ENCODE data around the gene FANK1.
"Not testable (repeated sequence)": the region's sequence is repeated elsewhere in the genome, so short reads cannot be mapped to it uniquely, and the experiment has no call there.

FANK1 gene

DNA sequence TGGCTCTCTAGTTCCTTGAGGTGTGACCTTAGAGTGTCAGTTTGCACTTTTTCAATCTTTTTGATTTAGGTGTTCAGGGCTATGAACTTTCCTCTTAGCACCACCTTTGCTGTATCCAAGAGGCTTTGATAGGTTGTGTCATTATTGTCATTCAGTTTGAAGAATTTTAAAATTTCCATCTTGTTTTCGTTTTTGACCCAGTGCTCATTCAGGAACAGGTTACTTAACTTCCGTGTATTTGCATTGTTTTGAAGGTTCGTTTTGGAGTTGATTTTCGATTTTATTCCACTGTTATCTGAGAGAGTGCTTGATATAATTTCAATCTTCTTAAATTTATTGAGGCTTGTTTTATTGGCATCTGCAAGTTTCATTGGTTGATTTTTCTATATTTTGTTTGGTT is 37.3 kb downstream of the FANK1 start:
- no peak for DNase-seq

DNA sequence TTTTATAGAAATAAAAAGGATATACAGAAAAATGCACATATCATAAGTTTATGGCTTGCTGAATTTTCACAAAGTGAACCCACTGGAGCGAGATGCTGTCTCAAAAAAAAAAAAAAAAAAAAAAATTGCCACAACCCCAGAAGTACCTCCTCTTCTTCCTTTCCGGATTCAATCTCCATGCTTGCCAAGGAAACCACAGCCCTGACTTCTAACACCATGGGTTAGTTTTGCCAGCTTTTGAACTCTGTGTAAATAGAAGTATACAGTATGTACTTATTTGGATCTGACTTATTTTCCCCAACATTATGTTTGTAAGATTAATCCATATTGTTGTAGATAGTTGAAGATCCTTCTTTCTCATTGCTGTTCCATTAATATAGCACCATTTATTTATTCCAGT is 40.0 kb downstream of the FANK1 start:
- DNase-seq, result no peak

DNA sequence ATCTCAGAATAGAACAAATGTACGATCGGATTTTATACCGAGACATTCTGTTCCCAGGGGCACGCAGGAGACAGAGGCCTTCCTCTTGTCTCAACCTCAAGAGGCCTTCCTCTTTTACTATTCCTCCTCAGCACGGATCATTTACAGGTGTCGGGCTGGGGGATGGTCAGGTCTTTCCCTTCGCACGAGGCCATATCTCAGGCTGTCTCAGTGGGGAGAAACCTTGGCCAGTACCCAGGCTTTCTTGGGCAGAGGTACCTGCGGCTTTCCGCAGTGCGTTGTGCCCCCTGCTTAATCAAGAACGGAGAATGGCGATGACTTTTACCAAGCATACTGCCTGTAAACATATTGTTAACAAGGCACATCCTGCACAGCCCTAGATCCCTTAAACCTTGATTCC is 44.2 kb downstream of the FANK1 start:
- no peak for DNase-seq

DNA sequence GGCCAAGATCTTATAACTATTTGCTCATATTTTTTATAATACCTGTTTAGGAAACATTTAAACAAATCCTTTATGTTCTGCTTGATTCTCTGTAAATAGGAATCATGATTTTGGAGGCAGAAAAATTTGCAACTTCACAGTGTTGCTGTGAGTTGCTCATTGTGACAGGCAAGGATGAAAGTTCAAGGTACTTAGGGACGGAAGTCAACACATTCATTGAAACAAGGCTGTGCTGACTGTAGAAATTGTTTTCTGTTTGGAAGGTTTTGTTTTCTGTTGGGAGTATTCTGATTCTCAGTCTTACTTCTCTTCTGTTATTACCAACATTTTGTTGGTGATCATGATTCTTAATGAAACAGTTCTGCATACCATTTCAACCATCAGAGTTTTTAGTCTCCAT is 54.9 kb downstream of the FANK1 start:
- no peak for DNase-seq

DNA sequence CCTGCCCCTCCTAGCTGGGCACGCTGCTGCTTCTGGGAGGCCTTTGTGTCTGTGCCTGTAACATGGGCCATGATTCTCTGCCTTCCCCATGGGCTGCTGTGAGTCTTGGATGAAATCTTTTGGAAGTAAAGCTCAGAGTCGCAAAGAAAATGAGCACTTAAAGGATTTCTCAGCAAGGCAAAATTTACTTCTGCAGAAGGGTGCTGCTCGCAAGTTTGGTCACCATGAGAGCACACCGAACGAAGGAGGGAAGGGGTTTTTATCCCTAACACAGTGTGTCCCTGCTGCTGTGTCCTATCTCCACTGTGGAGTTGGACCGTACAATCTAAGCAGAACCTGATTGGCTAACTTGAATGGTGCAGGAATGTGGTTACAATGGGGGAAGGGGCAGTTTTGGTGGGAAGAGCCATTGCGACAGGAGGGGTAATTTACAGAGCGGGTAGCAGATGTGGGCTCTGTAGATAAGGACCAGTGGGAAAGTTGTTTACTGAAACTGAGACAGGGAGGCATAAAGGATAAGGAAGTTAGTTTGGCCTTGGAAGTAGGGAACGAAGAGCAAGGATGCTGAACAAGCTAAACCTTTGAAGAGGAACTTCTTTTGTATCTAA is 57.5 kb downstream of the FANK1 start:
- DNase-seq, result no peak

DNA sequence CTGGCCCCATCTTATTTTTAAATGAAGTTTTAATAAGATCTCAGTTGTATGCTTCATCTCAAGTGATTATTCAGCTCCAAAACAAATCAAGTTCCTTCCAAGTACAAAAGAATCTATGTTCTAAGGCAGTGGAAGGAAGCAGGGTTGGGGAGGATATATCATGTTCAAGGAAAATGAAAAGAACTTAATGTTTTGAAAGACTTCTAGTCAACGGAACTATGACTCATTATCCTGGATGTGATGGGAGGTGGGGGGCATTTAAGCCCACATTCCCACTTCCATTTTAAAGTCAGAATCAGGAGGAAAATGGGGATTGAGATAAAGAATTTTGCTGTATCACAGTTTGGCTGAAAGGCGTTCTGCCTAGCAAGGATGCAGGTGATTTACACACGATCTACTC is 59.4 kb downstream of the FANK1 start:
- no peak for DNase-seq

DNA sequence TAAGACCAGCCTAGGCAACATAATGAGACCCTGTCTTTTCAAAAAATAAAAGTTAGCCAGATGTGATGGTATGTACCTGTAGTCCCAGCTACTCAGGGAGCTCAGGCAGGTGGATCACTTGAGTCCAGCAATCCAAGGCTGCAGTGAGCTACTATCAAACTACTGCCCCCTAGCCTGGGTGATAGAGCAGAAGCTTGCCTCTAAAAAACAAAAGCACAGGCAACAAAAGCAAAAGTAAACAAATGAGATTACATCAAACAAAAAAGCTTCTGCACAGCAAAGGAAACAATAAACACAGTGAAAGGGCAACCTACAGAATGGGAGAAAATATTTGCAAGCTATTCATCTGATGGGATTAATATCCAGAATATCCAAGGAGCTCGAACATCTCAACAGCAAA is 65.4 kb downstream of the FANK1 start:
- DNase-seq, result no peak

DNA sequence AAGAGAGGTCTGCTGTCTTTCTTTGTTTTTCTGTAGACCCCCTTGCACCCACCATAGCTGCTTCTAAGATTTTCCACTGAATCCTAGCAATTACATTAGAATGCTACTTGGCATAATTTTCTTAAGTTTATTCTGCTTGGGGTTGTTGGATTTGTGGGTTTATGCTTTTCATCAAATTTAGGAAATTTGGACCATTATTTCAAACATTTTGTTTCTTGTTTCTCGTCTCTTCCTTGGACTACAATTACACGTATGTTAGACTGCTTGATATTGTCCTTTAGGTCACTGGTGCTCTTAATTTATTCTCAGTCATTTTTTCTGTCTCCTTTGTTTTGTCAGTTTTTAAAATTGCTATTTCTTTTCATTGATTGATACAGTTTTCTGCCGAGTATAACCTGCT is 65.8 kb downstream of the FANK1 start:
- DNase-seq, result no peak

DNA sequence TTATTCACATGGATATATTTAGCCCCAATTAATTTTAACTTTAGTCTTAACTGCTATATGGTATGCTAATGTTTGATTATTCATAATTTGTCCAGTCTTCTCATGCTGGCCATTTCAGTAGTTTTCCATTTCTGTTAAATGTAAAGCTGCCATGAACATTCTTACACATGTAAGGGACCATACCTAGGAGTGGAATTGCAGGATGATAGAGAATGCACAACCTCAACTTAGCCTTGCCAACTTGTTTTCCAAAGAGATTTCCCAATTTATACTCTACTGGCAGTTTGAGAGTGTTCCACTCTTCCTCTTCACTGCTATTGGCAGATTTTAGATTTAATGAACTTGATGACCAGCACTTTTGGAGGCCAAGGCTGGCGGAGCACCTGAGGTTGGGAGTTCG is 68.2 kb downstream of the FANK1 start:
- DNase-seq, result no peak

DNA sequence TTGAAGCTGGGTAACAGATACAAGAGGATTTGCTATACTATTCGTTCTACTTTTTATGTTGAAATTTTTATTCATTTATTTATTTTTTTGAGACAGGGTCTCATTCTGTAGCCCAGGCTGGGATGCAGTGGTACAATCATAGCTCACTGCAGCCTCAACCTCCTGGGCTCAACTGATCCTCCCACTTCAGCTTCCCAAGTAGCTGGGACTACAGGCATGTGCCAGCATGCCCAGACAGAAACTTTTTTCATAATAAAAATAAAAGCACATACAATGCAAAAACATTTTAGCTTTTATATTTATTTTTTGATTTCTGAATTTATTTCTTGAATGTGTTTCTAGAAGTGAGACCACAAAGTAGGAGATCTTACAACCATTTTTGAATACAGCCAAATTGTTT is 71.2 kb downstream of the FANK1 start:
- no peak for DNase-seq

DNA sequence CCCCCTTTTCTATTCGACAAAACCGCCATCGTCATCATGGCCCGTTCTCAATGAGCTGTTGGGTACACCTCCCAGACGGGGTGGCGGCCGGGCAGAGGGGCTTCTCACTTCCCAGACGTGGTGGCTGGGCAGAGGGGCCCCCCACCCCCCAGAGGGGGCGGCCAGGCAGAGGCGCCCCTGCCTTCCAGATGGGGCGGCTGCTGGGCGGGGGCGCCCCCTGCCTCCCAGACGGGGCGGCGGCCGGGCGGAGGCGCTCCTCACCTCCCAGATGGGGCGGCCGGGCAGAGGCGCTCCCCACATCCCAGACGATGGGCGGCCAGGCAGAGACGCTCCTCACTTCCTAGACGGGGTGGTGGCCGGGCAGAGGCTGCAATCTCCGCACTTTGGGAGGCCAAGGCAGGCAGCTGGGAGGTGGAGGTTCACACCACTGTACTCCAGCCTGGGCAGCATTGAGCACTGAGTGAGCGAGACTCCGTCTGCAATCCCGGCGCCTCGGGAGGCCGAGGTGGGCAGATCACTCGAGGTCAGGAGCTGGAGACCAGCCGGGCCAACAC is 73.8 kb downstream of the FANK1 start:
- not testable (repeated sequence) for DNase-seq

DNA sequence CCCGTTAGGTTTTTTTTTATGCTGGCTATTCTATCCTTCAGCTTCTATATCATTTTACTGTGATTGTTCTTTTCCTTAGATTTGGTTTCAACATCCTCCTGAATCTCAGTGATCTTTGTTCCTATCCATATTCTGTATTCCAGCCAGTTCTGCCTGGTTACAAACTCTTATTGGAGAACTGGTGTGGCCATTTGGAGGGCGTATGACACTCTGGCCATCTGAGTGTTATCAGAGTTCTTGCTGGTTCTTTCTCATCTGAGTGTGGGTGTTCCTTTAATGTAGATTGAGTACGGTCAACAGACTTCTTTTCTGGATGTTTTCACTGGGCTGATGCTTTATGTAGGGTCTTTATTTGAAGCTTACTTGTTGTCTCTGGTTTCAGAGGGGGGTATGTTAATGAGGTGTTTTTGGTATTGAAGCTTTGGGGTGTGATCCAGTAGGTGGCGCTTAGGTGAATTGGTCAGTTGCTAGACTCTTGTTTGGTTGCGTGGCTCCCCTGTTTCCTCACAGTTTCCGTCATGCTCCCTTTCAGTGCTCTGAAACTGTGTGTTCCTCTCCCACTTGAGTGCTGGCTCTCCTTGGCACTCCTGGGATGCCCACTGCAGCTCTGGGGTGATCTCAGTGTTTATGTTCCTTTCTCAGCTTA is 80.7 kb downstream of the FANK1 start:
- no peak for DNase-seq

DNA sequence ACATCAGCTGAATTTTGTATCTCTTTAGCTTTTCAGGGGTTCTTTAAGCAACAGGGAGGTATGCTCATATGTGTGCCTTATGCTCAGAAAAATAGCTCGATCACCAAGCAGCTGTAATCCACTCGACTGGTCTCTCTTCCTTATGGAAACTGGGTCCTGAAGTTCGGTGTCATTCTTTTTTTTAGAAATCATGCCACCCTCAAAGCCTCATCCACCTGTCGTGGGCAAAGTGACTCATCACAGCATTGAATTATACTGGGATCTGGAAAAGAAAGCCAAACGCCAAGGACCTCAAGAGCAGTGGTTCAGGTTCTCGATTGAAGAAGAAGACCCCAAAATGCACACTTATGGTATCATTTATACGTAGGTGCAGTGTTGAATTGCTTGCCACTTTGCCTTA is 83.6 kb downstream of the FANK1 start:
- DNase-seq, result no peak

DNA sequence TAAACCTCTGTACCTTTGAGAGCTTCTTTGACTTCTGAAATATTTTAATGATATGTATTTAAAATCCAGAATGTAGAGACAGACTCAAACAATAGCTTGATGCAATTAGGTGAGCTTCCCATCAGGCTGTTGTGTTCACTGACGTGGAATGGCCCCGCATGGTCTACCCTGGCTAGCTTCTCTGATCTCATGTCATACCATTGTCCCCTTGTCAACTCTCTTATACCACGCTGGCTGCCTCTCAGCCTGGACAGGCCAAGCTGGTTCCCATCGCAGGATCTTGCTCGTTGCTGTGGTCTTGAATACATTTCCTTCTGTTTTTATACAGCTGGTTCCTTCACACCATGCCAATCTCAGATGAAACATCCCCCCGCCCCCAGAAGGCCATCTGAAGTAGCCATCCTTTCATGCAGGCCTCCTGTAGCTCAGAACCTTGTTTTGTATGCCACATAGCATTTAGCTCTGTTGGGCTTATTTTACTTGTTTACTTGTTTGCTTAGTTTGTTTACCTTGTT is 84.2 kb downstream of the FANK1 start:
- no peak for DNase-seq

DNA sequence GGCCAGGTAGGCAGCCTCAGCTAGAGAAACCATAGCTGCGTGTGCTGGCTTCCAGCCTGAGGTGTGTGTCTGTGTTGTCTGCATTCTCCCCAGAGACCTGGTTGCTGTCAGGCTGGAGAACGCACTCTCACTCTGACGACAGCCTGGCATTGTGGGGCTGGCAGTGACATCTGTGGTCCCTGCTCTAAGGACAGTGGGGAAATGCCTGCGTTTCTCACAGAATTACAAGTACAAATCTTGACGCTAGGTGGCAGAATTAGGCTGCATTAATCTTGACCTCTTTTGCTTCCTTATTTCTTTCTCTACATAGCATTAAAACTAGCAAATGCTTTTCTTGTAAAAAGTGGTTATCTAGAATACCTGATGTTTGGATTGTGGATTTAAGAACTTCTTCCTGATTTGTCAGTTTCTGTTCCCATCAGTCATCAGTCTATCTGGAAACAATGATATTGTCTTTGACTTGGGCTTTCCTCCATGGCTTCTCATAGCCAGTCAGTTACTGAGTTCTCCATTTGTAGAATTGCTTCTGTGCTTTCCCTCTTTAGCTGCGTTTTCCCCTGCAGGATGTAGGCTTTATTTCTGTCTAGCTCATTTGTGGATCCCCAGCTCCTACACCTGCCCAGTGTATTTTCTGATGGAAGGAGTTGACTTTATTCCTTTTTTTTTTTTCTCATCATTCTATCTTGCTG is 86.0 kb downstream of the FANK1 start:
- peak; percentile 38 for DNase-seq

DNA sequence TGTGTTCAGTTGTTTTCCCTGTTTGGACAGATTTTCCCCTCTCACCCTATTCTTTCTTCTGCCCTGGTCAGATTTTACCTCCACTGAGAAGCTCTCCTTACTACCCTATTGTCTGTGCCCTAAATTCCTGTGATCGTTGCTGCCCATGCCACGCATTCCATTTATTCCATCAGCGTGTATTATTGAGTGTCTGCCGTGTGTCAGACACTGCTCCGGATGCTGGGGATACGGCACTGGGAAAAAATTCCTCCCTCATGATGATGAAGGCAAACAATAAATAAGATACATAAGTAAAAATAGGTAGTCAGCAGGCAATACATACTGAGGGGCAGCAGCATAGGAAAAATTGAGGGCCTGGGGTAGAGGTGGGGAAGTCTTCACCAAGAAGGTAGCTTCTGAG is 86.8 kb downstream of the FANK1 start:
- no peak for DNase-seq

DNA sequence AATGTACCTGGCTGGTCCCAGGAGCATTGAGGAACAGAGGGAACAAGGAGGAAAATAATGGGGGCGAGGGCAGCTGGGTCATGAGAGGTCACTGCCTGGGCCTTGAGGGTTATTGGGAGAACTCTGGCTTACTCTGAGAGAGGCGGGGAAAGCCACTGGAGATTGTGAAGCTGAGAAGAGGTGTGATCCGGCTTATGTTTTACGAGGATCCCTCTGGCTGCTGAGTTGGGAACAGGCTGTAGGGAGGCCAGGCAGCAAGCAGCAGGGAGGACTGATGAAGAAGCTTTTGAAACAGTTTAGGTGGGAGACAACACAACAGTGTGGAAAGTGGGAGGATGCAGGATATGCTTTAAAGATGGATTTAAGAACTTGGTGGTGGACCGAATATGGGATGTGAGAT is 87.3 kb downstream of the FANK1 start:
- DNase-seq, result no peak

DNA sequence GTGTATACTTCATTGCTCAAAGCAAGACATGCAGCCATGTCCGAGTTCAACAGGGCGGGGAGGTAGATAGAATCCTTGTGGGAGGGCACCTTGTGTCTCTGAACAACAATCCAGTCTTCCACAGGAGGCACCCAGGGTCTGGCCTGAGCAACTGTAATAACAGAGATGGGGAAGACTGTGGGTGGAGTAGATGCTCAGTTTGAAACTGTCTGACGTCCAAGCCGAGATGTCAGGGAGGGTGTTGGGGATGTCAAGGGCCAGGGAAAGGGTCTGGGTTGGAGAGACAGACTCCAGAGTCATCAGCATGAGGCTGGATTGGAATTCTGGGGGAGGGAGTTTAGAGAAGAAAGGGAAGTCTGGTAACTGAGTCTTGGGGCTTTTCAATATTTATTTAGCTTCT is 88.0 kb downstream of the FANK1 start:
- DNase-seq, result no peak

DNA sequence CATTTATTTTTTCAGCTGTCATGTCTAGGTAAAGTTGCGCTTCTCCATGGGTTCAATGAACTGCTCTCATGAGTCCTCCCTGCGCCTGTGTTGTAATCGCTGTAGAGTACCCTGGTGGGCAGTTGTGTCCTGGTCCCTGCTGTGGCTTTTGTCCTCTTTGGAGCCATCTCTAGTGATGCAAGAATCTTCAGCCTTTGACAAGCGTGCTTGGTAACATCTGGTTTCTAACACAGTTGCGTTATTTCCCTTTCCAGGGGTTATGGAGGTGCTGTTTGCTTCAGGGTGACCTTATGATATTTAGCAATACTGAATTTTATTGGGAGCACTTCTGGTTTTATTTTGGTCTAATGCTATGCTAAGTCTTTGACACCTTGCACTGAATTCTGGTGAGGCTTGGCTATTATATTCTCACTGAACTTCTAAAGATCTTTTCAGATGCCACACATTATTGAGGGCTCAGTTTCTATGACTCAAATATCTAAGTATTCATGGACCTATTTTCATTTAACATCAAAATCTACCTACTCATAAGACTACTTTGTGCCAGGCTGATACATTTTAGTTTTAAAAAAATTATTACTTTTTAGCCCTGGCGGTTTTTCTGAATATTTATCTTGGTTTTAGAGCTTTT is 88.6 kb downstream of the FANK1 start:
- DNase-seq, result no peak

DNA sequence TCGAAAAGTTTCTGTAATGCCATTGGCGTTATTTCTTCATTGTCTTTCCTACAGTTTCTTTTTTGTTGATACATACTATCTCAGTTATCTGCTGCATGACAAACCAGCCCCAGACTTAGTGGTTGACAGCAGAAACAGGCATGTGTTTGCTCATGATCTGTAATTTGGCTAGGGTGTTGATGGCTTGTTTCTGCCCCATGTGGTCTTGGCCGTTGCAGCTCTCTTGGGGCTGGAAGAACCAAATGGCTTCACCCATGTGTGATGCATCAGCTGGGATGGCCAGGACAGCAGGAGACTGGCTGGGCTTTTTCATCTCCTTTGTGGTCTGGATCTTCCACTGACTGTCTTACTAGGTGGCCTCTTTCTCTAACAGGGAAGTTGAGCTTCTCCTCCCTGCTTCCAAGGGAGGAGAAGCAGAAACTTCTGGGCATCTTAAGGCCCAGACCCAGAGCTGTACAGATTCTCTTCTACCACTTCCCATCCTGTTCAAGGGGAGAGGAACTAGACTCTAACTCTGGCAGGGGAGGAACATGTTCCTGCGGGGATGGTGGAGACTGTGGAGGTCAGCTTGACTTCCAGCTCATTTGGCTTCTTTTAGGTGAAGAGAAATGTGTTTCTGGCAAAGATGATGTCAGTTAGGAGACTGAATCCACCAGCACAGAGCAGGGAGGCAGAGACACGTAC is 89.3 kb downstream of the FANK1 start:
- no peak for DNase-seq

DNA sequence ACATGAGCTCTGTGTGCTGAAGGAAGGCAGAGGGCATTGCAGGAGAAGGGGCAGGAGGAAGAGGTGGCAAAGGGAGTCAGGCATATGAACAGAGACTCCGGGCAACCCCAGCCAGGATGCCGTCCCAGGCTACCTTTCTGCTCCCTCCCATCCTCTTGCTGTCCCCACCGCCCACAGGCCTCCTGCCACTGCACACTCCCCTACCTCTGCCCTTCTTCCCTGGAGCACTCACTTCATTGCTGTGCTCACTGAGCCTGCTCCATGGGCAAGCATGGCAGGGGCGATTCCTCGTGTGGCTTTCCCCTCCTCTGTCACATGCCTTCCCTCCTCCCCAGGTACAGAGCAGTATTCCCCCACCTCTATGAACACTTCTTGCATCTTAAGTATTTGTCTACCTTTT is 93.4 kb downstream of the FANK1 start:
- no peak for DNase-seq

DNA sequence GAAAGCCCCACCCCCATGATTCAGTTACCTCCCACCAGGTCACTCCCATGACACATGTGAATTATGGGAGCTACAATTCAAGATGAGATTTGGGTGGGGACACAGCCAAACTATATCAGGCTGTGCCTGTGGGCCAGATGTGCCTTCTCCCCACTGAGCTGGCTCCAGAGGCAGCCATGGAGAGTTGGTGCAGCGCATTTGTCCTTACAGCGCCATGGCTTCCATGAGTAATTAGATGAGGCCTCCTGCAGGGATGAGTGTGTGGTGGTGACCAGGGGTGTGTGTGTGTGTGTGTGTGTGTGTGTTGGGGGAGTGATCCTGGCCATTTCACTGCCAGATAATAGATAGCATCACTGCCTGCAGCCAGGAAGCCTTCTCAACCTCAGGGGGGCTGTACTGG is 94.6 kb downstream of the FANK1 start:
- no peak for DNase-seq

DNA sequence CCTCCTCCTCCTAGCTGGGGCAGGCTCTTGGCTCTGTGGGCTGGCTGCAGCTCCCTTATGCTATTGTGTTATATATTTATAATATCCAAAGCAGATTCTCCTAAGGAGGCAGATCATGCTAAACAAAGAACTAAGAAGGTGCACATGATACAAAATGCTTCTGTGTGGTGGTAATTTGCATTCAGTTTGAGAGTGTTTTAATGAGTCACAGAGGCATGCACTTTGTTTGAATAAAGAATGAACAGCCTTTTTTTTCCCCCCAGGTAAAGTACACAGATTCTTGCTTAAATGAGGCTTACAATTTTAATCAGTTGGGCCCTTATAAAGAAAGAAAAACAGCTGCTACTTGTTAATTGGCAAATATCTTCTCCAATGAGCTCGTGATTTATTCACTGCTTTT is 95.0 kb downstream of the FANK1 start:
- DNase-seq, result no peak
